ENCODE measurements around the gene ACSL3.

The ACSL3 gene

DNA sequence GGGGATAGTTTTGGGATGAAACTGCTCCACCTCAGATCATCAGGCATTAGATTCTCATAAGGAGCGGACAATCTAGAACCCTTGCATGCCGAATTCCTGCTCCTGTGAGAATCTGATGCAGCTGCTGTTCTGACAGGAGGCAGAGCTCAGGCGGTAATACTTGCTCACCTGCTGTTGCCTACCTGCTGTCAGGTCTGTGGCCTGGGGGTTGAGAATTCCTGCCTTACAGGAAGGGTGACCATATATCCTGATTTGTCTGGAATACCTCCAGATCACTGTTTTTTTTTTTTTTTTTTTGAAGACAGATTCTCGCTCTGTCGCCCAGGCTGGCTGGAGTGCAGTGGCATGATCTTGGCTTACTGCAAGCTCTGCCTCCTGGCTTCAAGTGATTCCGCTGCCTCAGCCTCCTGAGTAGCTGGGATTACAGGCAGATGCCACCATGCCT lies 21.7 kb downstream of the ACSL3 start:
- DNase-seq (ENCODE audit: low spot score), result no peak

- no peak for DNase-seq (ENCODE audit: low spot score)
Observed at GRCh38 chr2:222883420-222883819, 22.6 kb downstream of the ACSL3 start.

DNA sequence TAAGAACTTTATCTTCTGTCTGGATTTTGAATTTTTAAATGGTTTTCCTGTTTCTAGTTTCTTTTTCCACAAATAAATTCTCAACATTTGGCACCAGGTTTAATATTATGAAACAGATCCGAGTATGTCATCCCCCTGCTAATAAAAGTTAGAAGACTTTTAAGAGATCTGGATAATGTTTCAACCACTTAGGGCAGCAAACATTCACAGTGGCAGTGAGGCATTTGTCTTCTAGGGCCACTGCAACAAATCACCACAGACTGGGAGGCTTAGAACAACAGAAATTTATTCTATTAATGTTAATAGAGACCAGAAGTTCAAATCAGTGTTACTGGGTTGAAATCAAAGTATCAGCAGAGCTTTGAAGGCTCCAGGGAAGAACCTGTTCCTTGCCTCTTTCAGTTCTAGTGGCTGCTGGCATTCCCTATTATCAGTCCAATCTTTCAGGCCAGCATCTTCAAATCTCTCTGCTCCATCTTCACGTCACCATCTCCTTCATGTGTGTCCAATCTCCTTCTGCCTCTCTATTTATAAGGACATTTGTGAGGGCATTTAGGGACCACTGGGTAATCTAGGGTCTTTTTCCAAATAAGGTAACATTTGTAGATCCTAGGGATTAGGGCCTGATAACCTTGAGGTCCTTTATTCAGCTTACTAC lies 23.4 kb downstream of the ACSL3 start:
- DNase-seq (ENCODE audit: low spot score), result no peak

GRCh38 chr2:222884805-222885424 lies 24.1 kb downstream of the ACSL3 start:
- DNase-seq (ENCODE audit: low spot score), result no peak

GRCh38 chr2:222887124-222887523 lies 26.3 kb downstream of the ACSL3 start:
- no peak for DNase-seq (ENCODE audit: low spot score)

- no peak for DNase-seq (ENCODE audit: low spot score)
Observed at GRCh38 chr2:222888716-222889115, 27.9 kb downstream of the ACSL3 start.

- DNase-seq (ENCODE audit: low spot score), result no peak
Observed at GRCh38 chr2:222891890-222892289, 31.1 kb downstream of the ACSL3 start.

- DNase-seq (ENCODE audit: low spot score), result no peak
Observed at GRCh38 chr2:222892321-222892720, 31.5 kb downstream of the ACSL3 start.

GRCh38 chr2:222892761-222893160 lies 31.9 kb downstream of the ACSL3 start:
- DNase-seq (ENCODE audit: low spot score), result no peak

- no peak for DNase-seq (ENCODE audit: low spot score)
Observed at GRCh38 chr2:222893716-222894115, 32.9 kb downstream of the ACSL3 start.

DNA sequence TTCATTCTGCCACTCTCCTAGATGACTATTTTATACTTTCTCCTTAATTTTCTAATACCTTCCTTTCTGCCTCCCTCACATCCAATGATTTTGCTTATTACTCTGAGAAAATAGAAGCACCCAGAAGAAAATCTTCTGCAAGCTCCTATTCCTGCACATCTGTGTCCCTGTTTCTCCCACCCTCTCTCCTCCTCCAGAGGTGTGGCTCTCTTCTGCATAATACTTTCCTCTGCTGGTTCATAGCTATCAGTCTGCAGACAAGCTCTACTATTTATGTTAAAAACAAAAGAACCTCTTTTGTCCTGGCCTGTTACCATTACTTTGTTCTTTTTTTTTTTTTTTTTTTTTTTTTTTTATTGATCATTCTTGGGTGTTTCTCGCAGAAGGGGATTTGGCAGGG lies 34.3 kb downstream of the ACSL3 start:
- no peak for DNase-seq (ENCODE audit: low spot score)

- DNase-seq (ENCODE audit: low spot score), result no peak
Observed at GRCh38 chr2:222897898-222898297, 37.1 kb downstream of the ACSL3 start.

DNA sequence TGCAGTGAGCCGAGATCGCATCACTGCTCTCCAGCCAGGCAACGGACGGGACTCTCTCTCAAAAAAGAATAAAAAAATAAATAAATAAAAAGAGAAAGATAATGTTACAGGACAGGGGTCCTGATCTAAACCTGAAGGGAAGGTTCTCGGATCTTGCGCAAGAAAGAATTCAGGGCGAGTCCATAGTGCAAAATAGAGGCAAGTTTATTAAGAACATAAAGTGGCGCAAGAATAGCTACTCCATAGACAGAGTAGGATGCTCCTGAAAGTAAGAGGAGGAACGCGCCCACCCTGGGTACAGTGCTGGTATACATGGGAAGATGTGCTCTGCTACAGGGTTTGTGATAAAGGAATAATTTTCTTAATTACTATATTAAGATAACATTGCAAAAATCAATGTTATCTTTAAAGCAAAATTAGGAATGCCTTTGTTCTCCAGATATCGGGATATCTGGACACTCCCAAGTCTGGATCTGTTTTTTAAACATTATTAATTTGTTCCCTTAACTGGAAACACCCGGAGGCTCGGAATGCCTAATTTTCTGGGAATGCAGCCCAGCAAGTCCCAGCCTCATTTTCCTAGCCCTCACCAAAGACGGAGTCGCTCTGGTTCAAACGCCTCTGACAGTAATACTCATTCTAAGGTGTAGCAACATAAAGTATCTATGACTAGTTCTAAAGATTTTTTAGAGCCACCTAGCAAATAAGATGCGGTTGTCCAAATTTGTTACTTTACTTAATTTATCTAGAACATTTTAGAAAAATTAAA lies 38.8 kb downstream of the ACSL3 start:
- DNase-seq (ENCODE audit: low spot score), result no peak

DNA sequence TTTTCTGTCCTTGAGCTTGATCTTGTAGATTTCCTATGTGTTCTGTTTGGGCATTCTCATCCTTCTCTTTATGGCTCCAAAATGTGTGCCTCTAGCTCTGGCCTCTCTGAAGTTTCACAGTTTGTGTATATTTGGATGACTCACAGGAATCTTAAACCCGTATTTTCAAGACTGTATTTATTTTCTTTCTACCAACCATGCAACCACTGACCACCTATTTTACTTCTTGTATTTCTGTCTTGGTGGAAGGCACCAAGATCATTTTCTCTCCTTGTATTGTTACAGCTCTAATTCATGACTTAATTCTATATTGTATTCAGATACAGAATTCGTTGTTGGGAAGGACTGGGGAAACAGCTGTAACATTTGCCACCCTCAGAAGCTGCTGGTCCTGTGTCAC lies 39.5 kb downstream of the ACSL3 start:
- no peak for DNase-seq (ENCODE audit: low spot score)

DNA sequence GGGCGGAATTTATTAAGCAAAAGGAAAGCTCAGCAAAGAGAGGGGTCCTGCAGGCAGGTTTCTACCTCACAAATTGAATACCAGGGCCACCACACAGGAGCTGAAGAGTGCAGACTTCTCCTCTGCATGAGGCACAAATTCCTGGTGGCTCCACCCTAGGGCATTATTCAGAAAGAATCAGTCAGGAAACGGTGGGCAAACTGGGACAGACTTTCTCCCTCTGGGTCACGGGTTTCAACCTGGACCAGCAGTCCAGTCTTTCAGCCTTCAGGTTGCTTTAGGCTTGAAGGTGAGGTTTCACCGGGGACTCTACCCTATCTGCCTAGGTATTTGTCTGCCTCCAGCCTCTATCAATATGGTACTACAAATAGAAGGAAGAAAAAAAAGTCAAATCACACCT lies 41.8 kb downstream of the ACSL3 start:
- DNase-seq (ENCODE audit: low spot score), result no peak

DNA sequence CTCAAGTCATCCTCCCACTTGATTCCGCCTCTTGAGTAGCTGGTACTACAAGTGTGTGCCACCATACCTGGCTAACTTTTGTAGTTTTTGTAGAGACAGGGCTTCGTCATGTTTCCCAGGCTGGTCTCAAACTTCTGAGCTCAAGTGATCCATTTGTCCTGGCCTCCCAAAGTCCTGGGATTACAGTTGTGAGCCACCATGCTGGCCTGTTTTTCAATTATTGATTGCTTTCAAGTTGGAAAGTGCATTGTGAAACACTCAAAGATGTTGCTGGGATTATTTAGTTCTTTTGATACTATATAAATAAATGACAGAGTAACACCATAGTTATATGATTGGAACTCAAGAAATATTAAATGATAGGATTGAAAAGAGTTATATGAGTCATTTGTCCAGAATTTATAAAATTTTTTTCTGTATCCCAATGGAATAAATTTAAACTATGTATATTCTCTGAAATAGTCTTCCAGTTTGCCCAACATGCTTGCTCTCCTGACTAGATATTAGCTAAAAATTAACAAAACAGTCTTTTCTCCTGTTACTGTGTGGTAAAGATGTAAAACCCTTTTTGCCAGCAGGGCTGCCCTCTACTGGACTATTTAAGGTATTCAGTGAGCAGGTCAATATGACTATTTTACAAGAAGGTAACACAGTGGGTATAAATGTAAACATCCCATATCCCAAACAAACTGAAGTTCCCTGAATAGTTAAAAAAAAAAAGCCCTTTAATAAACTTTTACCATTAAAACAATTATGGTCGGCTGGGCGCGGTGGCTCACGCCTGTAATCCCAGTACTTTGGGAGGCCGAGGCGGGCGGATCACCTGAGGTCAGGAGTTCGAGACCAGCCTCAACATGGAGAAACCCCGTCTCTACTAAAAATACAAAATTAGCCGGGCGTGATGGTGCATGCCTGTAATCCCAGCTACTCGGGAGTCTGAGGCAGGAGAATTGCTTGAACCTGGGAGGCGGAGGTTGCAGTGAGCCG lies 42.7 kb downstream of the ACSL3 start:
- peak; percentile 48 for DNase-seq (ENCODE audit: low spot score)

DNA sequence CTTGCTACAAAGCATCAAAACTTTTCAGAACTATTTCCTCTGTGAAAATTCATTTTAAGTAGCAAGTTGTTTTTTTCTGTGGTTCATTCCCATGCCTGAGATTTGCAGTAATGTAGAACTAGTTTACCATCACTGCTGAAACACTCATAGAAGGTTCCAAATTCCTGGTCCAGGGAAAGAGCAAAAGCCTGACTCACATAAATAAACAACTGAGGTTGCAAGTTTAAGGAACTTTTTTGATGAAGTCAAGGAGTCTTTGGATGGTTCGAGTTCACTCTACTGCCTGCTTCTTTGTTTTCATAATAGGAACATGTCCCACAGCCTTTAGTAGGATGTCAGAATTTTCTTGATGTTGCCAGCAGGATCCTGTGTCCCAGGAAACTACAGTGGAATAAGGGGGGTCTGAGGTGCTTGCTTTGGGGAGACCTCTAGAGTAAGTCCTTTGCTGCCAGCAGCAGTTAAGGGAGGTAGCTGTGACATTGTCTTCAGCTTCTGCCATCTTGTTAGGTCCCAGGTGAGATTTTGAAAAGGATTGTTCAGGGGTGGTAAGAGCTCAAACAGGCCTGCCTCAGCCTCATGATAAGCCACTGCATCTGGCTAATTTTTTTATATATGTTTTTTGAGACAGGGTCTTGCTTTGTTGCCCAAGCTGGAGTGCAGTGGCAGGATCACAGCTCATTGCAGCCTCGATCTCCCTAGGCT lies 43.9 kb downstream of the ACSL3 start:
- no peak for DNase-seq (ENCODE audit: low spot score)

GRCh38 chr2:222907048-222907447 lies 46.2 kb downstream of the ACSL3 start:
- DNase-seq (ENCODE audit: low spot score), result no peak

GRCh38 chr2:222907790-222908441 lies 47.1 kb downstream of the ACSL3 start:
- no peak for DNase-seq (ENCODE audit: low spot score)

DNA sequence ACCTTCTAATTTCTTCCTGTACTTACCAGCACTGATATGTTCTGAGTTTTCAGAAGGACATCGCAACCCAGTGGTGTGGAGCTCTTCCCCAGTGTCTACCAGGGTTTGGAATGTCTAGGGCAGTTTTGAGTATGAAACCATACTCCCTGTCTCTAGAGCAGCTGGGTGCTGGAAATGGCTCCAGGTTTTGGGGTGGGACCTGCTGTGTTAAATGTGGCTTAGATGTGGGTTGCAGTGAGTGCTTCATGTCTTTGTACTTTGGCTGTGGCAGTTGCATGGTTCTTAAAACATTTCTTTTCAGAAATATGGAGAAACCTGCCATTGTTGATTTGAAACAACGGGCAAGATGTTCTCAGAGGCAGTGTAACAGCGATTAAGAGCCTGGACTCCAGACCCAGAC lies 48.5 kb downstream of the ACSL3 start:
- no peak for DNase-seq (ENCODE audit: low spot score)

DNA sequence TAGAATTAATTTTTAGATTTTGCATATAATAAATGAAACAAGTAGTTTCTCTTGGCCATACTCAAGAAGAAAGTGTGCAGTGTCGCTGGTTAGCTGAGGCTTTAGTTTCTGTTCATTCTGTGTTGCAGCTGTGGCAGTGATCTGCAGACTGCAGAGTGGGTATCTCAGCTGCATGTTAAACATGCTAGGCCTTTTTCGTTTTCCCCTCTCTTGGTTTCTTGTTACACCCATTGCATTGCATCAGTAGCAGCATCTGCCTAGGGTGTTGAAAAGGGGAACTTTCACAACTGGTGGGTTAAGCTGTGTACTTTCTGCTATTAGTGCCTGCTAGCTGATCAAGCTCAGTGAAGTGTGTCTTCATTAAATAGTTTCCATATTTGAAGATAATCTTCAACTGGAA lies 51.3 kb downstream of the ACSL3 start:
- peak; percentile 35 for DNase-seq (ENCODE audit: low spot score)
